Stimulated activated CD8-positive, alpha-beta memory T cell treated with anti-CD3 and anti-CD28 coated beads, Interleukin-7, amount 100 ng/mL, for 24 hours (primary cell): ENCODE results near the gene HMGCLL1.

Experiments used
- DNase-seq: peaks from one replicate; pipeline ENCODE4 v3.0.0-alpha.2; 2020; ENCODE audit warnings: low read depth

The HMGCLL1 gene

GRCh38 chr6:55443238-55444134, 135.5 kb downstream of the HMGCLL1 start:
- no peak for DNase-seq

GRCh38 chr6:55438203-55438602, 140.8 kb downstream of the HMGCLL1 start:
- no peak for DNase-seq

GRCh38 chr6:55437141-55437540, 141.9 kb downstream of the HMGCLL1 start:
- DNase-seq: no peak

GRCh38 chr6:55433446-55434130, 145.4 kb downstream of the HMGCLL1 start:
- no peak for DNase-seq

- DNase-seq: no peak
Measured at GRCh38 chr6:55423933-55424332, 155.1 kb downstream of the HMGCLL1 start.

- no peak for DNase-seq
Measured at GRCh38 chr6:55410674-55411073, 168.3 kb downstream of the HMGCLL1 start.

GRCh38 chr6:55405474-55406235, 173.3 kb downstream of the HMGCLL1 start:
- no peak for DNase-seq

GRCh38 chr6:55399351-55399750, 179.6 kb downstream of the HMGCLL1 start:
- DNase-seq: no peak

GRCh38 chr6:55397986-55398385, 181.0 kb downstream of the HMGCLL1 start:
- no peak for DNase-seq

GRCh38 chr6:55395871-55396270, 183.1 kb downstream of the HMGCLL1 start:
- DNase-seq: no peak

GRCh38 chr6:55388211-55388610, 190.8 kb downstream of the HMGCLL1 start:
- DNase-seq: no peak
